NK-92 (cell line): ENCODE measurements around the gene ATP6V0A4.
"Not testable (repeated sequence)": the region's sequence is repeated elsewhere in the genome, so short reads cannot be mapped to it uniquely, and the experiment has no call there.

Experiments
- DNase-seq: peaks from one replicate; lab custom pipeline; 2025; ENCODE audit not compliant: unreplicated experiment; lab: John Stamatoyannopoulos, UW

Gene ATP6V0A4

DNA sequence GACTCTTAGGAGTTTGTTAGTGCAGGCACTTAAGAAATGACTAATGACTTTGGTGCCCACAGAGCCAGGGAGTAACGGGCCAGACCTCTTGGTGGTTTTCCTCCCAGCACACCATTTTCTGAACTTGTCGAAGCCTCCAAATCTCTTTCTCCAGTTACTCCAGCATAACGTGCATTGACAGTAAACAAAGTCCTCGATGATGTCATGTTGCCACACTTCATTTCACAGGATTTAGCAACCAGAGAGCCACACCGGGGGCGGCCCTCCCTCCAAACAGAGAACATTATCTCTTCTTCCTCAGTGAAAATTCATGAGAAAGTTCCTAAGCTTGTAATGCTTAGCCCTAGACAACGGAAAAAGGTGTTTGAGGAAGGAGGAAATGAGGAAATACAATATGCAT is 92.8 kb downstream of the ATP6V0A4 start:
- DNase-seq, result no peak

DNA sequence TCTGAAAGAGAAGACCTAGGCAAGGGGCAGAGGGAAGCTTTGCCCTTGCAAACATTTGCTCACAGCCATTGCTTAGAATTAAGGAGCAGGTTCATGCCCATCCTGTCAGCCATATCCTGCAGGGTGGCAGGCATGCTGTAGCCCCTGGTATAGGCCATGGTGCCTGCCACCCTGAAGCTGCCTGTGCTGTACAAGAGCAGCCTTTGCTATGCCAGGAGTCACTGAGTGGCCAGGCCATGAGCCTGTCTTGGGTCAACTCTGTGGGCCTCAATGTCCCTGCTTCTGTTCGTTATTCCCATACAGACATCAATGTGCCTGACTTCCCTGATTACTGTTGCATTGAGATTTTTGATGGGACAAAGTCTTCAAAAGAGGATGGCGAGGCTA is 96.5 kb downstream of the ATP6V0A4 start:
- no peak for DNase-seq

DNA sequence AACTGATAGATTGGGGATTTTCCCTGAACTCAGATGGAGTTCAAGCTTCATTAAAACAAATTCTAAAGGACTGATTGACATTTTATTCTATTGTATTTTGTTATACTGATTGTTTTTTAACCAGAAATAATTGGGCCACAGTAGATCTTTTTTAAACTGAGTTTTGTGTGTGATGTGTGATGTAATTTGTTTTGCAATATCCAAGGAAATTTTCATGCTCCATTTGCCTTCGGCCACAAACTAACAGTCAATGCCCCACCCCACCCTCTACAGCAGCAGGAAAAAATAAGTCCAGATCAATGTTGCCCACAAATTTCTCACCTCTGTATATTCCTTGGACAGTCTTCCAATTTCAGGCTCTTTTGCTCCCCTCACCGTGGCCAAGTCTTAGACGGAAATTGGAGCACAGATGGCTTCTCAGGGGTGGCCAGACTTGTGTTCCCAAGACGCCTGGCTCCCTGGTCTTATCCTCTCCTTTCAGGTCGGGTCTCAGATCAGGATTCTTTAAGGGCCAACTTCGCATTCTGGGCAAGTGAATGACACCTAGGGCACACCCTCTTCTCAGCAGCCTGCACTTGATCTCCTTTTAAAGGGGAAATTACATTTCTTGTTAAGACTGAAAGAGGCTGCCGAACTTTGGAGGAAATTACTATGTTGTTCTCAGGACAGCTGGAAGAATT is 97.0 kb downstream of the ATP6V0A4 start, which contains the start of gene SVOPL:
Gene SVOPL (minus strand): TSS at position 506 of the 680 bp plus-strand sequence. CDS start 22,317 bp downstream, outside the sequence.
- DNase-seq, result no peak

GRCh38 chr7:138699661-138700060 is 98.3 kb downstream of the ATP6V0A4 start:
- DNase-seq, result no peak

DNA sequence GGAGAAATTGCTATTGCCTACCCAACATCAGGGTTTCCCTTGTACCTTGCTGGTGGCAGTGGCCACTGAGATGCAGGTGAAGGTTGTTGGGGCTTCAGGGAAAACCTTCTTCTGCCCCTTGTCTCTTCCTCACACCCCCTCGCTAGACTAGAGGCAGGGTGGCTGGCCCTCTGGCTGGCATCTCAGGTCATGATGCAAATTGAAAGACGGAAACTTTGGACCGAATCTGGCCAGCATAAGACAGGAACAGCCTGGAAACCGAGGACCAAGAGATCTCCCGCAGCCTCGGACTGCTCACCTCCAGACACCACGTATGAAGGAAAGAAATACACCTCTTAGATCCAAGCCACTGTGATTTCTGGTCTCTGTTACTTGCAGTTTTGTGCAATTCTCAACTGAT is 99.7 kb downstream of the ATP6V0A4 start:
- DNase-seq, result no peak

DNA sequence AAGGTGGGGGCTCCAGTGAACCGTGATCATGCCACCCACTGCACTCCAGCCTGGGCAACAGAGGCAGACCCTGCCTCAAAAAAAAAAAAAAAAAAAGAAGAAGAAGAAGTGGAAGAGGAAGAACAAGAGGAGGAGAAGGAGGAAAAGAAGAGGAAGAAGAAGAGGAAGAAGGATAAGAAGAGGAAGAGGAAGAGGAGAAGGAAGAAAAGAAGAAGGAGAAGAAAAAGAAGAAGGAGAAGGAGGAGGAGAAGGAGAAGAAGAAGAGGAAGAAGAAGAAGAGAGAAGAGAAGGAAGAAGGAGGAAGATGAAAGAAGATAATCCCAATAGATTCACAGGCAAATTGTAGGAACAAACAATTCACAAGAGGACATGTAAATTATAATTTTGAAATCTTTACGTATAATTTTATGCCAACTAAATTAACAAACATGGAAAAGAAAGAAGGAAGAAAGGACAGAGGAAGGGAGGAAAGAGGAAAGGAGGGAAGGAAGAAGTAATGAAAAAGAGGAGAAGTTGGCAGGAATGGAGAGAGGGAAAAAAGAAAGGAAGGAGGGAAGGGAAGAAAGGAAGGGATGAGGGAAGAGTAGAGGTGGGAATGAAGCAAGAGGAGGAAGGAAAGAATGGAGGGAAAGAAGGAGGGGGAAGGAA is 100.3 kb downstream of the ATP6V0A4 start:
- DNase-seq, result no peak

GRCh38 chr7:138695776-138696175 is 102.2 kb downstream of the ATP6V0A4 start:
- not testable (repeated sequence) for DNase-seq

DNA sequence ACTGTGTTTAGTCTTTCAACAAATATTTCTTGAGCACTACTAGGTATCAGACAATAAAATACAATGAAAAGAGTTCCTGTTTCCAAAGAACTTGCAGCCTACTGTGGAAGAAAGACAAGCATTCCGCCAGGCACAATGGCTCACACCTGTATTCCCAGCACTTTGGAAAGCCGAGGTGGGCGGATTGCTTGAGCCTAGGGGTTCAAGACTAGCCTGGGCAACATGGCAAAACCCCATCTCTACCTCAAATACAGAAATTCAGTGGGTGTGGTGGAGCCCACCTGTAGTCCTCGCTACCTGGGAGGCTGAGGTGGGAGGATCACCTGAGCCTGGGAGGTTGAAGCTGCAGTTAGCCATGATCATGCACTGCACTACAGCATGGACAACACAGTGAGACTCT is 102.9 kb downstream of the ATP6V0A4 start:
- no peak for DNase-seq

- no peak for DNase-seq
These were observed 106.8 kb downstream of the ATP6V0A4 start for GRCh38 chr7:138691178-138691577.

- no peak for DNase-seq
These were observed 107.5 kb downstream of the ATP6V0A4 start for GRCh38 chr7:138690495-138690894.

DNA sequence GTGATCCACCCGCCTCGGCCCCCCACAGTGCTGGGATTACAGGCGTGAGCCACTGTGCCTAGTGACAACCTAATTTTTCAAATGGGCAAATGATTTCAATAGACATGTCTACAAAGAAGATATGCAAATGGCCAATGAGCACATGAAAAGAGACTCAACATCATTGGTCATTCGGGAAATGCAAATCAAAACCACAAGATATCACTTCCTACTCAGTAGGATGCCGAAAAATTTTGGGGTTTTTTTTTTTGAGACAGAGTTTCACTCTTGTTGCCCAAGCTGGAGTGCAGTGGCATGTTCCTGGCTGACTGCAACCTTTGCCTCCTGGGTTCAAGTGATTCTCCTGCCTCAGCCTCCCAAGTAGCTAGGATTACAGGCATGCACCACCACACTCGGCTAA is 110.0 kb downstream of the ATP6V0A4 start:
- DNase-seq, result not testable (repeated sequence)

- no peak for DNase-seq
These were observed 113.7 kb downstream of the ATP6V0A4 start for GRCh38 chr7:138684340-138684739.

DNA sequence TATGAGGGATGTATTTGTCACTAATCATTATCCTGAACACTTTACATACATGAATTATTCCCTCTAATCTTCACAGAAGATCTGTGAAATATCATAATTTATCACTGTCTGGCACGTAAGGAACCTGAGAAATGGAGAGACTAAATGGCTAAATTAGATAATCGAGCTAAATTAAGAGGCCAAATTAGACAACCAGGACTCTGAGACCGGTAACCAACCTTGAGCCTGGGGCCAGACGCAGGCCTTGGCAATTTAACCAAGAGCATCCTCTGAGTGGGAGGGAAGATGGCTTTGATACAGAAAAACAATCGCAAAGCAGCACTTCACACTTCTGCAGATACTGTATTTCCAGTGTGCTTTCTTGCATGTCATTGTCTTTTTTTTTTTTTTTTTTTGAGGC is 118.2 kb downstream of the ATP6V0A4 start:
- no peak for DNase-seq

DNA sequence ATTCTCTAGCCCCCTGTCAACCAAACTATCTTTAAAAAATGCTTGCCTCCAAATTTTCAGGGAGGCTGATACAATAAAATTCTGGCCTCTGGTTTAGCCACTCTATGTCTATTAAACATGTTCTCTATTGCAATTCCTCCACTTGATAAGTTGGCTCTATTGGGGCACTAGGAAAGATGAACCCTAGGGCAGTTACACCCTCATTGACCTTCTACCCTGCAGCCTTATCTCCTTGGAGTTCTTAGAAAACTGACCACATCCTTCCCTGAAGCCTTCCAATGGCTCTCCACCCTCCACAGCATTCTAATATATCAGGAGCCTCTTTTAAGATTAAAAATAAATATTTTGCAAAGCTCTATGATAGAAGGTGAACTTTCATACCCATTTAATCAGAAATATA is 127.4 kb downstream of the ATP6V0A4 start:
- DNase-seq, result no peak

DNA sequence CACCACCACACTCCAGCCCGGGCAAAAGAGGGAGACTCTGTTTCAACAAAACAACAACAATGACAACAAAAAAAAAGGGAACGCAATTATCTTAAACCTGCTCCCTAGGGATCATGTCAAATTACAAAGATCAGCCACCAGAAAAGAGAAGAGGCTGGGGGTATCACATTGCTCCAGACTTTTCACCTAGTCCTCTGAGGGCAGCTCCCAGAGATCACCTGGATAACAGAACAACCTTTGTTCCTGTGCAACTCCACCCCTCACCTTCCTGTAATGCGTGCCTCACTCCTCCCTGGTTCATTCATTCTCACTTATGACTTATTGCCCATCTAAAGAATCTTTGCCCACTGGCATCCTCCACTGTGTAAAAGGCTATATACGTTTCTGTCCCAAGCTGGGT is 128.6 kb downstream of the ATP6V0A4 start:
- no peak for DNase-seq

DNA sequence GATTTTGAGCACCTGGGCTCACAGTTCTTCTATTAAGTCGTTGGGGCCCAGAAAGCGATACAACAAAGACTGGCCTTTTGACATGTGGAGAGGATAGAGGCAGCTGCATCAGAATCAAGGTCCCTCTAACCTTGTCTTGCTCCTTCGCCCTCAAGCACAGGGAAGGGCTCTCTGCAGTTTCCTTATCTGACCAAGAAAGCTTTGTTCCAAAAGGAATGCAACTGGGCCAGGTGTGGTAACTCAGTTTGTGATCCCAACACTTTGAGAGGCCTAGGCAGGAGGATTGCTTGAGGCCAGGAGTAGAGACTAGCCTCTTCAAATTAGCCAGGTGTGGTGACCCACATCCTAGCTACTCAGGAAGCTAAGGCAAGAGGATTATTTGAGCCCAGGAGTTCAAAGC is 129.1 kb downstream of the ATP6V0A4 start:
- no peak for DNase-seq

- no peak for DNase-seq
These were observed 129.8 kb downstream of the ATP6V0A4 start for GRCh38 chr7:138668229-138668596.

DNA sequence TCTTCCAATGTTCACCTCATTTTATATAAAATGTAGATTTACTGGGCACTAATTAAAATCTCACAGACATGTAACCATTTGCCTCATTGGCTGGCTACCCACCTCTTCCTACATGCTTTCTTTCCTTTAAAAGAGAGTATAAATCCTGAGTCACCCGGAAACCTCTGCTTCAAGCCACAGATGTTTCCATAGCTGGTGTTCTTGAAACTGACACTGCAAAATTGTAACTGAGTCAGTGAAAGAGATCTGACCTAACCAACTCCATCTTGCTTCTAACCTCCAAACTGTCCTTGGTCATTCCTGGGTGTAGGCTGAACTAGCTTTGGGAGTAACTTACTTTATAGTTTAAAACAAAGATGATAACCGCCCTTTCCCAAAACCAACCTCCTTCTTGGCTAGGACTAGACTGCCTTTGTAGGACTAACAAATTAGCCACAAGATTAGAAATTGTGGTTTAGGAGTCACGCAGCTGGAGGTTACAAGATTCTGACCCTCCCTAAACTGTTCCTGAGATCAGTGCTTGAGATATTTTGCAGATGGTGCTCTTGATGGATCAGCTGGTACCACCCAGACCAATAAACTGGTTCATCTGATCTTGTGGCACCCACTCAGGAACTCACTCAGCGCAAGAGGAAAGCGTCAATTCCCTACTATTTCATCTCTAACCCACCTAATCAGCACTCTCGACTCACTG is 130.3 kb downstream of the ATP6V0A4 start:
- DNase-seq, result no peak

DNA sequence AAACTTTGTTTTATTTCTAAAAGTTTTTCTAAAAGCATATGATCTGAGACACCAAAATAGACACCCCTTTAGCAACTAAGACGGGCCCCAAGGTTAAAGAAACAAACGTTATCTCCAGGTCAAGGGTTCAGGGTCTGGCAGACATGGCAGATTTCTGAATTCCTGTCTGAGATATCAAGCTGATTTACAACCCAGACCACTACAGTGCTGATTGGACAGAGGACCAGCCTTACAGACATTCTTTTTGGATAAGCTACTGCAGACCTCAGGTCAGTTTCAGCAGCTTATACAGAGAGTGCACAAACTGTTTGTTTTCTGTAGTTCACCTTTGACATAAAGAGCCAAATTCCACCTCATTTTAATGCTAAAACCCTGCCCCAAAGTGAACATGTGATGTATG is 131.6 kb downstream of the ATP6V0A4 start:
- no peak for DNase-seq

- DNase-seq, result no peak
These were observed 132.3 kb downstream of the ATP6V0A4 start for GRCh38 chr7:138665669-138666140.

DNA sequence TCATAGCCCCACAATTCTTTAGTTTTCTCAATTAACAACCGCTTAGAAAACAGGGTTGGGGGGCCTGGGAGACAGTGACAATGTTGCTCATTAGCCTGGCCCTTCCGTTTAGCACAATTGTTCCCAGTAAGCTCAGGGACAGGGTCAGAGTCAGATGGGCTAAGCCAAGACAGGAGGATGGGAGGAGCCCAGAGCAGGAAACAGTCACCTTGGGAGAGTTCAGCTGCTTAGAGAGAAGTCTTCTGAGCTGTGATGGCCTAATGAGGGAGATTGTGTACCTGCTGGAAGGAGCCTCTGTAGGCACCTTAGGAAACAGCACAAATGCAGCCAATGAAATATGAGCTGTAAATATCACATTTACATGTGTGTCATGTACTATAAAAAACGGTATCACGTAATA is 132.7 kb downstream of the ATP6V0A4 start:
- no peak for DNase-seq
